Measurements from ENCODE around the gene GPC4. TPM values are rescaled to one million over a fixed set of nuclear protein-coding genes. Genes with fewer than 3 reads are reported as not detected.

The GPC4 gene
- polyA plus RNA-seq, 1 donor = 20.3 TPM

- no peak for DNase-seq
Measured at GRCh38 chrX:133413218-133413925, 1.9 kb downstream of the GPC4 start.

GRCh38 chrX:133412665-133413064 lies 2.6 kb downstream of the GPC4 start:
- no peak for DNase-seq

- DNase-seq = no peak
Measured at GRCh38 chrX:133412246-133412645, 3.0 kb downstream of the GPC4 start.

GRCh38 chrX:133410550-133410949 lies 4.7 kb downstream of the GPC4 start:
- DNase-seq = no peak

GRCh38 chrX:133405498-133406185 lies 9.6 kb downstream of the GPC4 start:
- no peak for DNase-seq

GRCh38 chrX:133403984-133404383 lies 11.3 kb downstream of the GPC4 start:
- DNase-seq = no peak

- no peak for DNase-seq
Measured at GRCh38 chrX:133402830-133403625, 12.3 kb downstream of the GPC4 start.

- no peak for DNase-seq
Measured at GRCh38 chrX:133402042-133402453, 13.2 kb downstream of the GPC4 start.

GRCh38 chrX:133401536-133401935 lies 13.8 kb downstream of the GPC4 start:
- DNase-seq = no peak

- DNase-seq = no peak
Measured at GRCh38 chrX:133399411-133399810, 15.9 kb downstream of the GPC4 start.

GRCh38 chrX:133394765-133395164 lies 20.5 kb downstream of the GPC4 start:
- no peak for DNase-seq

- DNase-seq = no peak
Measured at GRCh38 chrX:133392671-133393070, 22.6 kb downstream of the GPC4 start.

- DNase-seq = no peak
Measured at GRCh38 chrX:133391111-133391510, 24.2 kb downstream of the GPC4 start.

GRCh38 chrX:133390676-133391075 lies 24.6 kb downstream of the GPC4 start:
- no peak for DNase-seq

GRCh38 chrX:133389975-133390374 lies 25.3 kb downstream of the GPC4 start:
- no peak for DNase-seq

- DNase-seq = no peak
Measured at GRCh38 chrX:133384454-133384853, 30.8 kb downstream of the GPC4 start.

- no peak for DNase-seq
Measured at GRCh38 chrX:133380711-133381619, 34.3 kb downstream of the GPC4 start.

- no peak for DNase-seq
Measured at GRCh38 chrX:133376422-133376821, 38.9 kb downstream of the GPC4 start.

GRCh38 chrX:133375615-133376340 lies 39.5 kb downstream of the GPC4 start:
- no peak for DNase-seq

GRCh38 chrX:133374874-133375387 lies 40.4 kb downstream of the GPC4 start:
- no peak for DNase-seq
